DMS53 treated with DMSO at 0.1 percent for 48 hours (cell line): Measurements from ENCODE around the gene GRM8.
A peak's percentile ranks its signal among the peaks of the same experiment; 100 is the strongest.

Experiments
- DNase-seq: peaks from one replicate; lab custom pipeline; 2025; ENCODE audit not compliant: unreplicated experiment; lab: John Stamatoyannopoulos, UW

GRM8 gene

DNA sequence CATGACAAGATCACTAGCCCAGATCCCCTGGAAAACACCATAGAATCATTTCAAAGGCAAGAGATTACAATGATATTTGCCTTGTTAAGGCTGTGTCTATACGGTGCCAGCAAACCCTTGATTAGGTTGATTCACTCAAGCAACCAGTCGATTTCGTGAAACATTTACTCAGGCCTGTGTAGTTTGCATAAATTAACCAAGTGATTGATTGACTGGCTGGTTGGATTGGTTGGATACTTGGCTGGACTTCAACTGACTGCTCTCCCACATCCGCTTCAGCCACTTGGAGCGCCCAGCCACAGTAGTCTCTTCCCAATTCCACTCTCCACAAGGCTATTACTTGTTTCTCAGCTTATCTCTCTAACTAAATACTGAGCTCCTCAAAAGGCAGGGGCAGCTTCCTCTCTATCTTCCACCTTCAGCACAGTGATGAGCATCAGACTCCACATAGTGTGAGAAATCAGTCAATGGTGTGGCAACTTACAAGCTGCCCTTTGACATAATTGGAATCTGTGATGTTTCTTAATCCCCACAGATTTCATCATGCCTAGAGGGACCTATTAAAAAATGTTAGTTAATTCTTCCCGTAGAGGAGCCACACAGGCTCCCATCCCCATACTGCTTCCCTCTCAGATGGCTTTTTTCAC lies 217.4 kb downstream of the GRM8 start:
- DNase-seq: no peak

DNA sequence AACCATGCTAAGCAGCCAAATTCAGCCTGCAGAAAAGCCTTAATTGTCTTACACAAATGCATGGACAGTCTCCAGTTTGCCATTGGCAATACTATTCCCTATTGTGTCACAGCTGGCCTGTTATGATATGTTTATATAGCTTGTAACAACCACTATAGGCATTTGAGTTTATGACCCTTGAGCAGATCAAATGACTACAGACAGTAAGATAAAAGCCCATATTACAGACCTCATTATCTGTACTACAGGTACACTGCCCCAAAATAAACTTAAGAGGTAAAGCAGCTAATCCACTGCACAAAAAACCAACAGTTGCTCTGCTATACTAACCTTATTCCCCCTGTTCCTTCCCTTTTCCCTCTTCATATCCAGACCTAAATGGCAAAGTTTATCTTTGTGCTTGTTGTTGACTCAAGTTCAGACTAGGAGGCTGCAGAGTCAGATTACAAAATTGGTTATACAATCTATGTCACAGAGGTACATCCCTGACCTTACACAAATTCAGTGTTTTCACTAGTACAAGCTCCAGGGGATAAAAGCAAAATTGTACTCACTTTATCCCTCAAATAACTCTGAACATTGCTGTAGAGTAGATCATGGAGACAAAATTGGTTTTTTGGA lies 218.4 kb downstream of the GRM8 start:
- peak; percentile 30 for DNase-seq

GRCh38 chr7:127029823-127030222 lies 222.9 kb downstream of the GRM8 start:
- no peak for DNase-seq

DNA sequence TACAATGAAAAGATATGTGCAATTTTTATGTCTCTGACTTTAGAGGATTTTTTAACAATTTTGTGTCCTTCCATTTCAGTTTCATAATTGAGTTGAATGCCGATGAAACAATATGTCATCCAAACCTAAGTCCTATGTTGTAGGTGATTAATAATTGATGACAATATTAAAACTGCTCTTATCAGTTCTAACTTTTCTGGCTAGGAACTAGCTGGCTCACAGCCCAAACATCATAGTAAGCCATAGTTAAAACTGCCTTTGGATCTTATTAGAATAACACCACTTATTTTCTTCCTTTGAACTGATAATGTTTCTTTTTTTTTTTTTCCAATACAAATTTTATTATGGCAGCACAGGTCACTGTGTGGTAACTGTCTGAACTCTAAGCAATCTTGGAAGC lies 230.9 kb downstream of the GRM8 start:
- no peak for DNase-seq

GRCh38 chr7:127021019-127021738 lies 231.6 kb downstream of the GRM8 start:
- DNase-seq: no peak

DNA sequence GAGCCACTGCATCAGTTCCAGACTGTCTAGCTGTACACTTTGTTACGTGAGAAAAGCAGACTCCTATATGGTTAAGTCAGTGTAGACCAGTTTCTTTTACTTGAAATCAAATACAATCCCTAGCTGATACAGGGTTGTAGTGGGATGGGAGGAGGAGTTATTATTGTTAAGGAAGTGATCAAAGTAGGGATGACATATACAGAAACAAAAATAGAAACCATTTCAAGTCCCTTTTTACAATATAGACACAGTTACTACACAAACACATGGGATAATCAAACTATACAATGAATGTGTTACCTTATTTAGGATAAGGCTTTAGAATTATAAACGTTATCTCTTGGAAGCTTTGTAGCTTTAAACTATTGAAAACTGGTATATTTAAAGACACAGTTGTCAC lies 233.9 kb downstream of the GRM8 start:
- no peak for DNase-seq

DNA sequence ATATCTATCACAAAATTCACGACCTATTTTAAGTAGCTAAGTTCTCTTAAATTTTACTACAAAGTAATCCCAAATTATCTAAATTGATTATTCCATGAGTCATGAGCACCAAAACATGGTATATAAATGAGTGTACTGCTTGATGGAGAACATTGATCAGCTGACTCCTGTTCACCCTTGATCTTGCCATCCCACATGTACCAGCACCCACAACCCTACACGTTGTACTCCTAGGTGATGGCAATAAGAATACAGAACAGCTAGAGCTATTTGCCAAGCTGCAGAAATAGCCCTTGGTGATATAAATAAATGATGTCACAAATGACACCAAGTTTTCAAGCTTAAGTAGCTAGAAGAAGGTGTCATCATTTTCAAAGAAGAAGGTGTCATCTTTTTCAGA lies 235.5 kb downstream of the GRM8 start:
- DNase-seq: no peak

DNA sequence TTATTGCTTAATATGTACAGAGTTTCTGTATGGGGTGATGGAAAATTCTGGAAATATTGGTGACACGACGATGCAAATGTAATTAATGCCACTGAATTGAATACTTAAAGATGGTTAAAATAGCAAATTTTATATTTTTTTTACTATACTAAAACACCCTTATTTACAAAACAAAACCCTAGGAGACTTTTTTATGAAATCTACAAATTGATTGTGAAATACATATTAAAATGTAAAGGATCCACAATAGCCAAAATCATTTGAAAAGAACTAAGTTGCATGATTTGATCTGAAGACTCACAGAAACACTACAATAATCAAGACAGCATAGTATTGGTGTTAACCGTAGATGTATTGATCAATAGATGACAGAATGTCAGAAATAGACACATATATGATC lies 252.0 kb downstream of the GRM8 start:
- no peak for DNase-seq

DNA sequence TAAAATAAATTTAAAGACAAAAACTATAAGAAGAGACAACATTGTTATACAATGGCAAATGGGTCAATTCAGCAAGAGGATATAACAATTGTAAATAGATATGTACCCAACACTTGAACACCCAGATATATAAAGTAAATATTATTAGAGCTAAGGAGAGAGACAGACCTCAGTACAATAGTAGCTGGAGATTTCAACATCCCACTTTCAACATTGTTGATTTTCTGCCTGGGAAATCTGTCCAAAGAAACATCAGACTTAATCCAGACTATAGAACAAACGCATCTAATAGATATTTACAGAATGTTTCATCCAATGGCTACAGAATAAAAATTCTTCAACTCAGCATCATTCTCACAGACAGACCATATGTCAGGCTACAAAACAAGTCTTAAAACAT lies 256.1 kb downstream of the GRM8 start:
- no peak for DNase-seq

DNA sequence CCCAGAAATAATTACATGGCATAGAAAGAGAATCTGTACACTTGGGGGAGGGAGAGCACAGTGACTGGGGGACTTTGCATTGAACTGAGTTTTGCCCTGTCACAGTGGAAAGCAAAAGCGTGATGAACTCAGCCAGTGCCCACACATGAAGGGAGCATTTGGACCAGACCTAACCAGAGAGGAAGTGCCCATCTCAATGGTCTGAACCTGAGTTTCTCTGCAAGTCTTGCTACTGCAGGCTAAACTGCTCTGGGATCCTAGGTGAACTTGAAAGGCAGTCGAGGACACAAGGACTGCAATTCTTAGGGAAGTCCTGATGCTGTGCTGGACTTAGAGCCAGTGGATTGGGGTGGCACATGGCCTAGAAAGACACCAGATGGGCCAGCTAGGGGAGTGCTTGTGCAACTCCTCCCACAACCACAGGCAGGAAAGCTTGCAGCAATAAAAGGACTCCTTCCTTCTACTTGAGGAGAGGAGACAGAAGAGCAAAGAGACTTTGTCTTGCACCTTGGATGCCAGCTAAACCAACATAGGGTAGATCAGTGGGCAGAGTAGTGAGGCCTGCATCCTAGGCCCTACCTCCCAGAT lies 259.0 kb downstream of the GRM8 start:
- DNase-seq: no peak

- DNase-seq: no peak
These were observed 264.7 kb downstream of the GRM8 start for GRCh38 chr7:126988022-126988421.

DNA sequence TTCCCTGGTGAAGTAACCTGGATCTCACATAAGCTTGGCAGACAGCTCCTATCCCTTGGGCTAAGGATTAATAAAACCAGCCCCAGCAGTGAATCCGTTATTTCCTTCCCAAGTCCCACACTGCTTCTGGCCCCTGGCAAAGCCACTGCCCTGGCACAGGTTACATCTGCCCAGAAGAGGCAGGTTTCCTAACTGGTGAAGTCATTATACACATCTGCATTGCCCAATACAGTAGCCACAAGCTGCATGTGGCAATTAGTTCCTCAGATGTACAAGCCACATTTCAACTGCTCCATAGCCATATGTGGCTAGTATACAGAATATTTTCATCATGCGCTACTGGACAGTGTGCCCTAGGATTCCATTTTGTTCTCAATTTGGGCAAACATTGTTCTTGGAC lies 273.0 kb downstream of the GRM8 start:
- DNase-seq: no peak

GRCh38 chr7:126978865-126979264 lies 273.9 kb downstream of the GRM8 start:
- DNase-seq: no peak

DNA sequence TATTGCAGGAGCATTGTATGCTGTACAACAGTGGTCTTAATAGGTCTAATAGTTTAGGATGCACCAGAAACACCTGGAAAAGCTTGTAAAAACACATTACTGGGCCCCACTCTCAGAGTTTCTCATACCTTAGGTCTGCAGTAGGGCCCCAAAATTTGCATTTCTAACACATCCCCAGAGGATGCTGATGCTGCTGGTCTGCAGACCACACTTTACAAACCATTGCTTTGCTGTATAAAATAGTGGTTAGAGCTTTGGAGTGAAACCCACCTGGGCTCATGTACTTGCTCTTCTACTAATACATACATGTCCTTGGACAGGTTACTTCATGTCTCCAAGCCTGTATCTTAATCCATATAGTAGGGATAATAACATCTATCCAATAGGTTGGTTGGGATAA lies 279.7 kb downstream of the GRM8 start:
- DNase-seq: no peak

DNA sequence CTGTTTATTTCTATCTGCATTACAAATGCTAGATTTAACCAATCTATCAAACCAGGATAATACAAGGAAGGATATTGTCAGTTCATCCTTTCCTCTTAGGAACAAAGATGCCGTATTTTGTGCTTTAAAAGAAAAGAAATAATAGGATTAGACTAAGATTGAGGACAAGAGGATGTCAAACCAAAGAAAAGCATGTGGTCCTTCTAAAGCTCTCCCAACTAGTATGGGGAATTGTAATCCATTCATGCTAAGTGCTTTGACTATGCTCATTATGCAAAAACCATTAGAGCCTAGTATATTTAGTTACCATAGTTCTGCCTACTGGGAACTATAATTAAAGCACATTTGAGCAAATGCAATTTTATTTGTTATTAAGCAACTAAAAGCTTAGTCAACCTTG lies 280.2 kb downstream of the GRM8 start:
- no peak for DNase-seq

- no peak for DNase-seq
These were observed 293.1 kb downstream of the GRM8 start for GRCh38 chr7:126959649-126960048.

DNA sequence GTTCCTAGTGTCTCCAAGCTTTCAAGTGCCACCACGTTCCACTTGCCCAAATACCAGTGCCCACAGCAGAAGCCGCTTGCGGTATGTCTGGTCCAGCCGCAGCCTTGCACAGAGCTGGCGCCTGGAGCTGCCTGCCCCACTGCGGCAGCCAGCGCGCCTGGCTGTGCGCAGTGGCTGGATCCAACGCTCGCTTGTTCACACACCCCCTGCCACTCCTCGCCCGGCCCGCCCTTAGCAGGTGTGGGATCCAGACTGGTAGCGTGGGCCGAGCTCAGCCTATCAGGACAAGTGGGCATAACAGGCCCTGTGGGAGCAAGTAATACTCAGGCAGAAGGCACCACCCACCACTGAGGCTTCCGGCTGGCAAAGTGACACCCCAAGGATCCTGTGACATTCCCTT lies 294.4 kb downstream of the GRM8 start:
- no peak for DNase-seq

DNA sequence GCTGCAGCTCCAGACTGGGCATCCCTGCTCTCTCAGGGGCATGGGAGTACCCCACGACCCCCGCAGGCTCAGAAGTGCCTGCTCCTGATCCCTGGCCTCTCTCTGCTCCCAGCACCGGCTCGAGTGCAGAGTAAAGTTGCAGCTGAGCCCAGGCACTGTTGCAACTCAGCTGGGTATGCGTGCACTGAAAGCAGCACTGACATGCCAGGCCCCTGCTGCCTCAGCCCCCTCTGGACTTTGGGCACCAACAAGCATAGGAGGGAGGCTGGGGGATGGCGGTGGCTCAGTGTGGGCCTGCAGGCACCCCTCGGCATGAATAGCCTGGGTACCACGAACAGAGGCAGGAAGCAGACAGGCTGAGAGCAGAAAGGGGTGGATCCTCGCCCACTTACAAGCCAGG lies 295.3 kb downstream of the GRM8 start:
- DNase-seq: no peak

GRCh38 chr7:126953461-126953860 lies 299.3 kb downstream of the GRM8 start:
- no peak for DNase-seq

- no peak for DNase-seq
These were observed 304.1 kb downstream of the GRM8 start for GRCh38 chr7:126948664-126949063.

- DNase-seq: no peak
These were observed 311.9 kb downstream of the GRM8 start for GRCh38 chr7:126940723-126941307.

DNA sequence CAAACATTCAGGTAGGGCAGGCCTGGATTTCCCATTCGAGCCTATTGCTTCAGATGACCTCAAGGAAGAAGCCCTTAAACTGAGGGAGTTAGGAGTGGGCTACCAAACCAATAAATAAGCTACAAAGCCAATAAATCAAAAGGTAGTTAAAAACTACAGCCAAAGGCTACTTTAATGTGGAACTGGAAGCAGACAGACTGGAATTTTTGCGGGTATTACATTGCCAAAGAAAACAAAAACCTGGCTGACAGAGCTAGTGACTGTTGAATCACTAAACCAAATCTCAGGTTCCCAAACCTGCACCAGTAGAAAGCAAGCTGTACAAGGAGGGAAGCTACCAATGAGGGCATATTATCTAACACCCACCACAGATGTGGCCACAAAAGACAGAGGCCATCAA lies 315.6 kb downstream of the GRM8 start:
- no peak for DNase-seq
